Upper lobe of left lung (tissue), 4 donors: ENCODE data around the gene SLC5A12.

Experiments used
- EP300 ChIP-seq, 4 donors: sonication (generic); formaldehyde crosslinking; IDR thresholded peaks; one replicate each; pipeline ENCODE4 v1.5.1; 2017; ENCODE audit warnings: antibody characterized with exemption in 4 of 4, control low read depth in 2 of 4
- POLR2AphosphoS5 ChIP-seq, 2 donors: sonication (generic); formaldehyde crosslinking; IDR thresholded peaks; one replicate each; pipeline ENCODE4 v1.5.1; 2017; ENCODE audit warnings: antibody characterized with exemption in 2 of 2

- no peak for TF ChIP-seq POLR2AphosphoS5 (IDR thresholded peaks at IDR 0.05)
- TF ChIP-seq EP300 (IDR thresholded peaks at IDR 0.05): no peak
Measured at GRCh38 chr11:26715133-26715532, 6.7 kb downstream of the SLC5A12 start.
